Measurements from ENCODE around the gene ATF7.
"Not testable (repeated sequence)": the region's sequence is repeated elsewhere in the genome, so short reads cannot be mapped to it uniquely, and the experiment has no call there.

Gene ATF7

GRCh38 chr12:53485955-53486735, 140.0 kb downstream of the ATF7 start:
- no peaks in the 10 kb centered on the region for H3K27me3 ChIP-seq (ENCODE audit: control insufficient read depth, insufficient read depth, low read length)
- H3K4me3 ChIP-seq (ENCODE audit: low read length): no peak overlapping the region
- no peaks in the 10 kb centered on the region for H3K4me1 ChIP-seq (ENCODE audit: control insufficient read depth, insufficient read depth, low read length)
- peaks cover 27% of the 10 kb centered on the region for H3K36me3 ChIP-seq (ENCODE audit: control insufficient read depth, insufficient read depth, low read length)
- no peak overlapping the region for H3K27ac ChIP-seq (ENCODE audit: low read depth, low read length)
- H3K9ac ChIP-seq (ENCODE audit: low read length): no peak overlapping the region

GRCh38 chr12:53484686-53485575, 141.3 kb downstream of the ATF7 start:
- Histone ChIP-seq H3K27ac (ENCODE audit: low read depth, low read length) (no peak overlapping the region), H3K4me1 (ENCODE audit: control insufficient read depth, insufficient read depth, low read length) (no peaks in the 10 kb centered on the region), H3K27me3 (ENCODE audit: control insufficient read depth, insufficient read depth, low read length) (no peaks in the 10 kb centered on the region), H3K36me3 (ENCODE audit: control insufficient read depth, insufficient read depth, low read length) (peaks cover 35% of the 10 kb centered on the region), H3K9ac (ENCODE audit: low read length) (no peak overlapping the region), H3K4me3 (ENCODE audit: low read length) (no peak overlapping the region)

GRCh38 chr12:53483979-53484377, 142.2 kb downstream of the ATF7 start:
- Histone ChIP-seq H3K27ac (ENCODE audit: low read depth, low read length) (no peak overlapping the region), H3K4me1 (ENCODE audit: control insufficient read depth, insufficient read depth, low read length) (no peaks in the 10 kb centered on the region), H3K9ac (ENCODE audit: low read length) (no peak overlapping the region), H3K27me3 (ENCODE audit: control insufficient read depth, insufficient read depth, low read length) (no peaks in the 10 kb centered on the region), H3K4me3 (ENCODE audit: low read length) (no peak overlapping the region), H3K36me3 (ENCODE audit: control insufficient read depth, insufficient read depth, low read length) (peaks cover 42% of the 10 kb centered on the region)

- Histone ChIP-seq H3K27ac (ENCODE audit: low read depth, low read length) (no peak overlapping the region), H3K27me3 (ENCODE audit: control insufficient read depth, insufficient read depth, low read length) (no peaks in the 10 kb centered on the region), H3K4me3 (ENCODE audit: low read length) (no peak overlapping the region), H3K9ac (ENCODE audit: low read length) (no peak overlapping the region), H3K4me1 (ENCODE audit: control insufficient read depth, insufficient read depth, low read length) (no peaks in the 10 kb centered on the region), H3K36me3 (ENCODE audit: control insufficient read depth, insufficient read depth, low read length) (peaks cover 44% of the 10 kb centered on the region)
Measured at GRCh38 chr12:53483225-53483978, 142.8 kb downstream of the ATF7 start.

DNA sequence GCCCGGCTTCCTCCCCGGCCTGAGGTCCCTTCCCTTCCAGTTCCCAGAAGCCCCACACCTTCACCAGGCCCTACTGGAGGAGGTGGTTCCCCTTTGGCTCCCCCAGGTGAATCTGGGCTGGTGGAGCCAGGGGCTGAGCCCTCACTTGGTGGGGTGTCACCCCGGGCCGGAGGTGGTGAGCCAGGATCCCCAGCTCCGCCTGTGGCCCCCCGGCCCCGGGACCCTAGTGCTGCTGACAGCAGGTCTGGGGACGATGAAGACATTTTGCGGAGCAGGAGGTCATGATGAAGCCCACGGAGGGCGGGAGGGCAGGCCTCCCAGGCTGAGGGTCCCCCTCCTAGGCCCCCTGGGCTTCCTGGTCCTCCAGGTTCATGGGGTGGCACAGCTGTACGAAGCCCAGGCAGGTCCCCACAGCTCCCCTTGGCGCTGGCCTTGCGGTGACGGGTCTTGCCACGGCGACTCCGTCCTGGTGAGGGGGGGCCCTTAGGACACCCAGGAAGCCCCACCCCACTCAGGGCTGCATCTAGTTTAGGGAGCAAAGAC, 143.5 kb downstream of the ATF7 start:
- Histone ChIP-seq H3K27me3 (ENCODE audit: control insufficient read depth, insufficient read depth, low read length) (no peaks in the 10 kb centered on the region), H3K27ac (ENCODE audit: low read depth, low read length) (no peak overlapping the region), H3K4me1 (ENCODE audit: control insufficient read depth, insufficient read depth, low read length) (no peaks in the 10 kb centered on the region), H3K36me3 (ENCODE audit: control insufficient read depth, insufficient read depth, low read length) (peaks cover 49% of the 10 kb centered on the region), H3K9ac (ENCODE audit: low read length) (no peak overlapping the region), H3K4me3 (ENCODE audit: low read length) (no peak overlapping the region)

DNA sequence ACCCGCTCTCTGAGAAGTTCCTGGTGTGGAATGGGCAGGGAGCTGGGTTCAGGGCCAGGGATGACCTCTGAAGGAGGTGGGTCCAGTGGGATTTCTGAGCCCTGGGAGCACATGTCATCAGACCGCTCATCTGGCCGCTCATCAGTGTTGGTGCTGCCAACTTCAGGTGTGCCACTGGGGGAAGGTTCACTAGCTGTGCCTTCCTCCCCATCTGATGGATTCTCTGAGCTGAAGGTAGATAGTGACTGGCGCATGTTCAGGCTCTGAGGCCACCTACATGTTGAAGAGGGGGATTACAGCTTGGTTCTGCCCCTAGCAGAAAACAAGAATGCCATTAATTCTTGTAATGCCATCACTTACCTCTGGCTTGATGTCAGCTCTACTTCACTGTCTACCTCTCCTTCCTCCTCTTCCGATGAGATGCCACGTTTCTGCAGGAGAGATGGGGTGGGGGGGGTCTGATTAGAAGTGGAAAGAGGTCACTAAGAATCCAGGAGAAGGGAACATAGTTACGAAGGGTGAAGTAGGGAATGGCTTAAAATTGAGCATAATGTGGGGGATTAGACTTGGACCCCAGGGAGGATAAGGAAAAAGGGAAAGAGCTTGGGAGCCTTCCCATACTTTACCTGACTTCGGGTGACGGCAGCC, 144.1 kb downstream of the ATF7 start:
- H3K4me3 ChIP-seq (ENCODE audit: low read length): no peak overlapping the region
- H3K27ac ChIP-seq (ENCODE audit: low read depth, low read length): no peak overlapping the region
- no peaks in the 10 kb centered on the region for H3K27me3 ChIP-seq (ENCODE audit: control insufficient read depth, insufficient read depth, low read length)
- H3K36me3 ChIP-seq (ENCODE audit: control insufficient read depth, insufficient read depth, low read length): peaks cover 49% of the 10 kb centered on the region
- H3K9ac ChIP-seq (ENCODE audit: low read length): no peak overlapping the region
- H3K4me1 ChIP-seq (ENCODE audit: control insufficient read depth, insufficient read depth, low read length): no peaks in the 10 kb centered on the region

DNA sequence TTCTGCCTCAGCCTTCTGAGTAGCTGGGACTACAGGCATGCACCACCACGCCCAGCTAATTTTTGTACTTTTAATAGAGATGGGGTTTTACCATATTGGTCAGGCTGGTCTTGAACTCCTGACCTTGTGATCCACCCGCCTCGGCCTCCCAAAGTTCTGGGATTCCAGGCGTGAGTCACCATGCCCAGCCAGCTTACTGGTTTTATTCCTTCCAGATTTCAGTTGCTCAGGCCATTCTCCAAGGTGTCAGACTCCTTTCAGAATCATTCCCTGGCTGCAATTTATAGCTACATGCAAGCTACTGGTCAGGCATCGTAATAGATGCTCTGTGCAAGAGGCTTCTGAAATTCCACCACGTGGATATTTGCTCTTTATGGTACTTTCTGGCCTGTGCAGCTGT, 144.7 kb downstream of the ATF7 start:
- H3K9ac ChIP-seq (ENCODE audit: low read length); H3K27ac ChIP-seq (ENCODE audit: low read depth, low read length); H3K27me3 ChIP-seq (ENCODE audit: control insufficient read depth, insufficient read depth, low read length); H3K4me3 ChIP-seq (ENCODE audit: low read length); H3K4me1 ChIP-seq (ENCODE audit: control insufficient read depth, insufficient read depth, low read length): not testable (repeated sequence)
- peaks cover 49% of the 10 kb centered on the region for H3K36me3 ChIP-seq (ENCODE audit: control insufficient read depth, insufficient read depth, low read length)

GRCh38 chr12:53480491-53481442, 145.4 kb downstream of the ATF7 start:
- Histone ChIP-seq H3K9ac (ENCODE audit: low read length) (no peak overlapping the region), H3K4me3 (ENCODE audit: low read length) (no peak overlapping the region), H3K27me3 (ENCODE audit: control insufficient read depth, insufficient read depth, low read length) (no peaks in the 10 kb centered on the region), H3K36me3 (ENCODE audit: control insufficient read depth, insufficient read depth, low read length) (peaks cover 54% of the 10 kb centered on the region), H3K4me1 (ENCODE audit: control insufficient read depth, insufficient read depth, low read length) (no peaks in the 10 kb centered on the region), H3K27ac (ENCODE audit: low read depth, low read length) (no peak overlapping the region)

- H3K4me3 ChIP-seq (ENCODE audit: low read length): no peak overlapping the region
- no peaks in the 10 kb centered on the region for H3K27me3 ChIP-seq (ENCODE audit: control insufficient read depth, insufficient read depth, low read length)
- H3K9ac ChIP-seq (ENCODE audit: low read length): no peak overlapping the region
- no peak overlapping the region for H3K27ac ChIP-seq (ENCODE audit: low read depth, low read length)
- no peaks in the 10 kb centered on the region for H3K4me1 ChIP-seq (ENCODE audit: control insufficient read depth, insufficient read depth, low read length)
- H3K36me3 ChIP-seq (ENCODE audit: control insufficient read depth, insufficient read depth, low read length): peaks cover 55% of the 10 kb centered on the region
Measured at GRCh38 chr12:53479331-53479730, 146.9 kb downstream of the ATF7 start.

DNA sequence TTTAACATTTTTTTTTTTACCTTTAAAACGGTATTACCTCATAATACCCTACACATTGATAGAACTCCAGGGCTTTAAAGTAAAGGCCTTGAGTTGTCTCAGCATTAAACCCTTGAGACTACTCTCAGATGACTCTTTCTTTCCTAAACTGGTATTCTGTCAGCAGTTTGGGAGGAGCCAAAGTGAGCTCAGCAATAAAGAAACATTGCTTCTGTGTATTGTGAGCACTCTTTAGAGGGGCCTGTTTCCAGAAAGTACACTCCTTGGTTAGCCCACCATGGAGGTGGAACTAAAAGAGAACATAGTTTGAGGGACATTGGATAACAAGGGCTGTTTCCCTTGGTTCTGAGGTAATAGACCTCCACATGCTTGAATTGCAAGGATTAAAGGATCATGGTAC, 147.3 kb downstream of the ATF7 start:
- Histone ChIP-seq H3K4me1 (ENCODE audit: control insufficient read depth, insufficient read depth, low read length) (no peaks in the 10 kb centered on the region), H3K36me3 (ENCODE audit: control insufficient read depth, insufficient read depth, low read length) (peaks cover 59% of the 10 kb centered on the region), H3K9ac (ENCODE audit: low read length) (no peak overlapping the region), H3K27me3 (ENCODE audit: control insufficient read depth, insufficient read depth, low read length) (no peaks in the 10 kb centered on the region), H3K27ac (ENCODE audit: low read depth, low read length) (no peak overlapping the region), H3K4me3 (ENCODE audit: low read length) (no peak overlapping the region)

DNA sequence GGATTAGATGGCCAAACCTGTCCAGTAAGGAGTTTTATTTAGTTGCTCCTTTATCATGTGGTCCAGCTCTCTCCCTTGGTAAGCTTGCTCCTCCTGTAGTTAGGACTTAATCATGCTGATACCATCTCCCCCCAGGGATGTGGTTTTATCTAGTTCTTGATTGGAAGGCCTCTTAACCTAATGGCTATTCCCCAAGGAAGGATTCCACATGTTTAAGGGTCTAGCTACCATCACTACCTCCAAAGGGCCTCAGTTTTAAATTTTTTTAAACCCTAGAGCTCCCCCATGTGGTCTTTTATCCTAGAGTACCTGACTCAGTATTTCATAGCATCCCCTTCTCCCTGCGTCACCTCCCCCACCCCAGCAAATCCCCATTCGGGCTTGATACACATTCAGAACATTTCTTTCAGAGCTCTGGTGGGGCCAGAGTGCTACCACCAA, 149.4 kb downstream of the ATF7 start:
- H3K27me3 ChIP-seq (ENCODE audit: control insufficient read depth, insufficient read depth, low read length): no peaks in the 10 kb centered on the region
- H3K4me3 ChIP-seq (ENCODE audit: low read length): no peak overlapping the region
- H3K36me3 ChIP-seq (ENCODE audit: control insufficient read depth, insufficient read depth, low read length): peaks cover 55% of the 10 kb centered on the region
- no peaks in the 10 kb centered on the region for H3K4me1 ChIP-seq (ENCODE audit: control insufficient read depth, insufficient read depth, low read length)
- H3K9ac ChIP-seq (ENCODE audit: low read length): no peak overlapping the region
- no peak overlapping the region for H3K27ac ChIP-seq (ENCODE audit: low read depth, low read length)

Data from rectal smooth muscle tissue (tissue), 1 donor.